Muscle of back (tissue), 11 donors: ENCODE data around the gene DCAF4. TPM values are rescaled to one million over a fixed set of nuclear protein-coding genes. Genes with fewer than 3 reads are reported as not detected.
"Not testable (repeated sequence)": the region's sequence is repeated elsewhere in the genome, so short reads cannot be mapped to it uniquely, and the experiment has no call there.

Experiments used
- DNase-seq, 3 donors: peaks; one replicate each; pipeline versions ENCODE4 v3.0.0 to v3.0.0-alpha.2; 2013
- polyA plus RNA-seq, 10 donors: library from polyadenylated mRNA; unstranded; fragments of 120-200 nt; gene quantifications; one replicate each; pipeline ENCODE4 v1.2.1, GENCODE V29; 2013; ENCODE audit not compliant: insufficient read length in 10 of 10

DCAF4 gene
- polyA plus RNA-seq, 10 donors = 8.4 to 14.6 (median 10.6) TPM

DNA sequence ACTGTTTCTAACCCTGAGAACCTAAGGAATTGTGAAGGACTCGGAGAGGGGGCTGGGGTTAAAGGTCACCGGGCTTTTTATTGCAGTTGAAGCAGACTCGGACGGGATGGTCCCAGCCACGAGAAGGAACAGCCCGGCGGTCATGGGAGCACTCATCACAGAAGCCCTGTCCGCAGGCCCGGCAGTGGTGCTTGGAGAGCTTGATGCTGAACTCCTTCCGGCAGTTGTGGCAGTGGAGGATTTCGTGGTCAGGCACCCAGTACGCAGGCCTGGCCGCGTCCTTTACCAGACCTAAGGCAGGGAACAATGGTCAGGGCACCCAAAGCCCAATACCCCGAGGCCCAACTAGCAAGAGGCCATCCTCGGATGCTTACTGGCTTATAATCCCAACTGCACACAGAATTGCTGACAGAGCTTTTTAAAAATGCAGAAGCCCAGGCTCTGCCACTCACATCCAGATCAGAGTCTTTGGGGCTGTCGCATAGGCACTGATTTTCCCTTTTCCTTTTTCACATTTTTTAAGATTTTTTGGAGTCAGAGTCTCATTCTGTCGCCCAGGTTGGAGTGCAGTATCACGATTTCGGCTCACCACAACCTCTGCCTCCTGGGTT is 44.7 kb downstream of the DCAF4 start:
- no peak for DNase-seq

DNA sequence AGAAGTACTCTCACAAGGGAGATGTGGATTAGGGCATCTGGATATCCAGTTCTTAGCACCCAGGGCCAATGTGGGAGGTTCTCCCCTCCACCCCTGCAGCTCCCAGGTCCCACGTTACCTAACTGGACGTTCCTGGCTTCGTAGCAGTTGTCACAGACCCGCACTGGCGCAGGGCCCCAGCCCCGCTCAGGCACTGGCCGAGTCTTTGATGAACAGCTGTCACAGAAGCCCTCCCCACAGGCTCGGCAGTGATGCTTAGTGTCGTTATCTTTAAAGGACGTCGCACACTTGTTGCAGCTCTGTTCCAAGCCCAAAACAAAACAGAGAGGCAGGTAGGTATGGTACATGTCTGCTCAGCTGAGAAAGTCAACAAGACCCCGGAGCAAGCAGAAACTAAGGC is 48.4 kb downstream of the DCAF4 start:
- no peak for DNase-seq

DNA sequence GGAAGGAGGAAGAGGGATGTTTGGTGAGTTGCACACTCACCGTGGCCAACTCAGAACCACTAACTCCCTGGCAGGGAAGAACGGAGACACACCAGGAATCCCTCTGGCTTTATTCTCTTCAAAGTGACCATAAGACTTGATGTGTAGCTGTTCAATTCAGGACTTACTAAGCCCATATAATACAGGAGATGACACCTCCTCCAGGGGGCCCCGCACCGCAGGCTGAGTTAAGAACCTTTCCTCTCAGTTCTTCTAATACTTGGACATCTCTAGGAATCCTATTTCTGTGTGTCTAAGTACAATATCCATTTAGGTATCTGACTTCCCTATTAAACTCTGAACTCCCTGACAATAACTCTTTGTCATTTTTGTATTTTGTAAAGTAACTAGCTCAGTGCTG is 49.5 kb downstream of the DCAF4 start:
- DNase-seq = no peak

DNA sequence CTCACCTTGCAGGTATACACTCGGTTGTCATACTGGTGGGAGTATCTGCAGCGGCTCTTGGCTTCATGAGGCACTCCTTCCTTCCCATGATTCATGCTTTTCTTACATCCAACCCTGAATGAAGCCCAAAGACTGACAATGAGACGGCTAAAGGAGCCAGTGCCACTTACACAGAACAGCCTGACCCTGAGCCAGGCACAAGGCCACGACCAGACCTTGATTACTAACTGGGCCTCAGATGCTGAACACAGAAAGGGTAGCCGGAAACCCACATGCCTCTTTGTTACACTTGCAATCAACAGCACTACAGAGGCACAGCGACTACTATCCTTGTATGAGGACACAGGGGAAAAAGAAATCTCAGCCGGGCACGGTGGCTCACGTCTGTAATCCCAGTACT is 52.6 kb downstream of the DCAF4 start:
- no peak for DNase-seq

DNA sequence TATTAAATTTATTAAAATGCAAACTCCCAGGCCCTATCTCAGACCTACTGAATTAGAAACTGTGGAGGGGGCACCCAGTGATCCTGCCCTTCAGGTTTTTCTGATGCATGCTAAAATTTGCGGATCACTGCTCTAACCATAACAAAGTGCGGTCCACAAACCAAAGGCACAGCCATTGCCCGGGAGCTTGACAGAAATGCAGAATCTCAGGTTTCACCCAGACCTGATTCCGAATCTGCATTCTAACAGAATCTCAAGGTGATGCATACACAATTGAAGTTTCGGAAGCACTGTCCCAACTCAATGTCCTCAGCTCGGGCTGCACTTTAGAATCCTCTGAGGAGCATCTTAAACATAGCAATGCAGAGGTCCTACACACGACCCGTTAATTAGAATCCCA is 54.6 kb downstream of the DCAF4 start:
- no peak for DNase-seq

DNA sequence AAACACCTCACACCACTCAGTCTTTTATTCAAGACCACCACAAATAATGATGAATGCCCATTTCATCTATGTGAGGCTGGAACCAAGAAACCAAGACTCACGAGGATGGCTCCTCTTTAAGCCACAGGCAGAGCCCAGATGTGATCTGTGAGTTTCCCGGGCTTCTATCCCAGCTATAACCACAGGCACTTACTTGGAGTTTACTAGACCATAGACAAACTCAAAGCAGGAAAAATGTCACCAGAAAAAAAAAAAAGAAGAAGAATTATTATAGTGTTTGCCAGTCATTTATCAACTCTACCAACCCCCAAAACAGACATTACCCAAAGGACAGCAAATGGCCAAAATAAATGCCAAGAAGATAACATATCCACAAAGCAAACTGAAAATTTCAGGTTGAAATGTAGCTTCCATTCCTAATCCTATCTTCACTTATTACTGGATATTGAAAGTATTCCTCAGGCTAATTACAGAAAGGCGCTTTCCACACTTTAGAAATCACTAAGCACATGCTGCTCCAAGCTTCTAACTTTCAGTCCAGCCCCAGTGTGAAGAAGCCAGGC is 56.0 kb downstream of the DCAF4 start:
- DNase-seq = no peak

DNA sequence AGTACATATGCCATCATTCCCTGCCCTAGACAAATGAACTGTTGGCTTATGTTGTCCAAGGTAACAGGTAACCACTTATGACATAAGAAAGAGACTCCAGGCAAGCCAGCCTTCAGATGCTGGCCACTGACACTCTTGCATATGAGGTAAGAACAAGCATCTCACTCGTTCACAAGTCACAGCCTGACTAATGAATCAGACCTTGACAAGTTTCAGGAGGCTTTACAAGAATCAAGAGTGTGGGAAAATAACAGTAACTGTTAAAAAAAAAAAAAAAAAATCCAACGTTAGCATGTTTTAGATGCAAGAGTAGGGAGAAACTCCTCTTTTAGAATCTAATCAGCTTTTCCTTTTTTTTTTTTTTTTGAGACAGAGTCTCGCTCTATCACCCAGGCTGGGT is 60.0 kb downstream of the DCAF4 start:
- DNase-seq = no peak

DNA sequence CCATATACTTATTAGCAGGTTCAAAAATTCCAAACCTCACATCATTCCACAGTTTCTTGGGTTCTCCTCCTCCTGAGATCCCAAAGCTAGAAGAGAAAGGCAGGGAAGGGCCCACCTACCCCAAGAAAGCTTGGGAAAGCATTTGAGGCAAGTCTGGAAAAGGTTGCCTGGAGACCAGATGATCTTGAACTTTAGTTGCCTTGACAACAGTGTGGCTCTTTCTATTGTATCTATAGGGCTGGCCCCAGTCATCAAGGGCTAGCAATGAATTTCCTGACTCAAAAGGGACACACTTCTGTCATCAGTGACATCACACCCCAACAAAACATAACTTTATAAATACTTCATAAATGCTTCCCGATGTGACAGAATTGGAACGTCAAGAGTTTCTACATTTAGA is 60.6 kb downstream of the DCAF4 start:
- DNase-seq = no peak

DNA sequence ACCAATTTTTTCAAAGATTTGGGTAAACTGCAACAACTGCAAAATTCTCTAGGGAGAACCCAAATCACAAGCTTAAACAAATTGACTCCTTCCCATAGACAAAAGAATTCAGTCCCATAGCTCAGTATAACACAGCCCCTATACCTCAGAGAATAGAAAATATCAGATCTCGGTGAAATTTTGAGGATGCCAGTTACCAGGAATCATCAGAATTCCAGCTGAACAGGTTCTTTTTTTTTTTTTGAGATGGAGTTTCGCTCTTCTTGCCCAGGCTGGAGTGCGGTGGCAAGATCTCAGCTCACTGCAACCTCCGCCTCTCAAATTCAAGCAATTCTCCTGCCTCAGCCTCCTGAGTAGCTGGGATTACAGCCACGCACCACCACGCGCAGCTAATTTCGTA is 63.9 kb downstream of the DCAF4 start:
- DNase-seq = no peak

DNA sequence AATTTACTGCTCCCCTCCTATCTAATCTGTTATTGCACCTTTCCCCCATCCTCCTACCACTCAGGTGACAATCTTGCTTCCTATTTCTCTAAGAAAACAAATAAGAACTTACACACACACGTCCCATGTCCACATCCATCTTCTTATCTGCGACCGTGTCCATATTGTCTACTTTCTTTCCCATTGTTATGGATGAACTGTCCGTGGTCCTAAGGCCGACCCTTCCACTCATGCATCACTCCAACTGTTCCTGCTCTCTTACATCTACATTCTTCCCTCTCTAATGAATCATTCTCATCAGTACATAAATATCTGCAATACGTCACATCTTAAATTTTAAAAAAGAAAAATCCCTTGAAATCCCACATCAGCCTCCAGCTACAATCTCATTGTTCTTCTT is 70.7 kb downstream of the DCAF4 start:
- DNase-seq = no peak

DNA sequence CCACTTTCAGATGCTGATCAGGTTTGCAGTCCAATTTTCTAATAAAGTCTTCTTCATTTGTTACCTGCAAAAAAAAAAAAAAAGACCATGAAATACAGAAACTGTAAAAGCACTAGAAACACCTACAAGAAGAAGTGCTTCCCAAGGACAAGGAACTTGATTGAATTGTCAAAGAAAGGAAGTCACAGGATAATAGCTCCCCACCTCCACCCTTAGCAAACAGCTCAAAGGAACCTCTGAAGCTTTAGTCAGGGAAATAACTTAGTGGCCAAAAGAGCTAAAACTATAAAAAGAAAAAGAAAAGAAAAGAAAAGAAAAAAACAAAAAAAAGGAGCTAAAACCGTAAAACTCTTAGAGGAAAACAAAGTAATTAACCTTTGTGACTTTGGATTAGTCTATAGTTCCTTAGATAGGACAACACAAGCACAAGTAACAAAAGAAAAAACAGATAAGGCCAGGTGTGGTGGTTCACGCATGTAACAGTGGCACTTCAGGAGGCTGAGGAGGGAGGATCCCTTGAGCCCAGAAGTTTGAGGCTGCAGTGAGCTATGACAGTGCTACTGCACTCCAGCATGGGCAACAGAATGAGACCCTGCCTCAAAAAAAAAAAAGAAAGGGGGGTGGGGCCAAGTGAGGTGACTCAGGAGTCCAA is 72.1 kb downstream of the DCAF4 start:
- DNase-seq = no peak

DNA sequence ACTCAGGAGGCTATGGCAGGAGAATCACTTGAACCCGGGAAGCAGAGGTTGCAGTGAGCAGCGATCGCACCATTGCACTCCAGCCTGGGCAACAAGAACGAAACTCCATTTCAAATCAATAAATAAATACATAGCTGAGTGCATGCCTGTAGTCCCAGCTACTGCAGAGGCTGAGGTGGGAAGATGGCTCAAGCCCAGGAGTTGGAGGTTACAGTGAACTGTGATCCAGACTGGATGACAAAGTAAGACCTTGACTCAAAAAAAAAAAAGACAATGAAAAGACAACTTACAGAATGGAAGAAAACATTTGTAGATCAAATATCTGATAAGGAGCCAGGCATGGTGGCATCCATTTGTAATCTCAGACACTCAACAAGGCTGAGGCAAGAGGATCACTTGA is 73.1 kb downstream of the DCAF4 start:
- DNase-seq = no peak

DNA sequence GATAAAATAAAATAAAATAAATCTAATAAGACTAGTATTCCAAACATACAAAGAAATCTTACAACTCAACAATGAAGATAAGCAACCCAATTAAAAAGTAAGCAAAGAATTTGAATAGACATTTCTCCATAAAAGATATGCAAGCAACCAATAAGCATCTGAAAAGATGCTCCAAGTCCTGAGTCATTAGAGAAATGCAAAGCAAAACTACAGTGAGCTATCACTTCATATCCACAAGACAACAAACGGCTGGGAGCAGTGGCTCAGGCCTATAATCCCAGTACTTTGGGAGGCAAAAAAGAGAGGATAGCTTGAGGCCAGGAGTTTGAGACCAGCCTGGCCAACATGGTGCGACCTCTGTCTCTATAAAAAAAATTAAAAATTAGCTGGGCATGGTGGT is 73.8 kb downstream of the DCAF4 start:
- no peak for DNase-seq

DNA sequence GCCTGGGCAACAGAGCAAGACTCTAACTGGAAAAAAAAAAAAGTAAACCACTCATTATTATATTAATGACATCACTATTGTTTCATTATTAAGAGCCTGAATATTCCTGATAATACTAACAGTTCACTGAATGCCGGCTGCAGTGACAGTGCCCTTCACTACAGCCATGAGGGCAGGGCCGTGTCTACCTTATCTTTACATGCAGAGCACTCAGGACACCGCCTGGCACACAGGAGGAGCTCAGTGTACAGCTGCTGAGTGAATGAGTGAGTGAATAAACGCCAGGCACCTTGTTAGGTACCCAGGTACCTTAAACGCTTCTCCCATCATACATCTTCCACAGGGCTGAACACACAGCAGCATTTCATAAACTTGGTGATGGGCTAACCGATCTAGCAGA is 77.4 kb downstream of the DCAF4 start:
- no peak for DNase-seq

DNA sequence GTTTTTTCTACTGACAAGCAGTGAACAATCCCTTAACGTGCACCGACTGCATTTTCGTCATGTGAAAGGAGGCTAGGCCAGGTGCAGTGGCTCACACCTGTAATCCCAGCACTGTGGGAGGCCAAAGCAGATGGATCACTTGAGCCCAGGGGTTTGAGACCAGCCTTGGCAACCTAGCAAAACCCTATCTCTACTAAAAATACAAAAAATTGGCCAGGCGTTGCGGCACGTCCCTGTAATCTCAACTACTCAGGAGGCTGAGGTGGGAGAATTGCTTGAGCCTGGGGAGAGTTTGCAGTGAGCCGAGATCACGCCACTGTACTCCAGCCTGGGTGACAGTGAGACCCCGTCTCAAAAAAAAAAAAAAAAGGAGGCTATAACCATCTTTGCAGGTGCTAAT is 78.4 kb downstream of the DCAF4 start:
- not testable (repeated sequence) for DNase-seq

DNA sequence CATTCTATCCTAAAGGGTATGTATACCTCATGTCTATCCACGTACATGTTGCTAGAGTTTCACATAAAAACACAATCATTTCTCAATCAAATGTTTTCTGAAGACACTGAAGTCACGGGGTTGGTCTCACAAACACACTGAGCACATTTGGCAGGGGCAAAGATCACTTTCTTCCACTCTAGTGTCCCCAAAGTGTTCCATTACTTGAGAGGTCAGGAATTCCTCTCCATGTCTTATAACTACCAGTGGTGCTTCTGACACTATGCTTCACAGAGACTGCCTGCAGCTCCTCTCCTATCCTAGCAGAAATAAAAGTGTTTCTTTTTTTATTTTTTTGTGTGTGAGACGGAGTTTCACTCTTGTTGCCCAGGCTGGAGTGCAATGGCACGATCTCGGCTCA is 81.6 kb downstream of the DCAF4 start:
- DNase-seq = no peak

DNA sequence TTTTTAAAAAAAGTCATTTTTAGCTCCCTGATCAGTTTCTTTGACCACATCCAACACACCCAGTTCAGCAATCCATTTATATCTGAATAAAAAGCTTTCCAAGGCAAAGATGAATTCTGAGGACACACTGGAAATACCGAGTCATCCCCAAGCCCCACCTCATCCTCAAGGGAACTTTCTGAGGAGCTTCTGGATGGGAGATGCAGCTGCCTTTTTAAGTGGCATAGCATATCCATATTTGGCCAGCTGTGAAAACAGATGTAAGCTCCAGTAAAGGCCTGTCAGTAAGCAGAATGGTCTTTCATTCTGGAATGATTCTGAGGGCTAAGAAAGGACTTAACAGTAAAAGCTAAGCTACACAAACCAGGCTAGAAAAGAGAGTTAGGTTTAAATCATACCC is 82.2 kb downstream of the DCAF4 start:
- peak; percentile 35 to 55 (median 53) for DNase-seq

Other genes with a start within 250 kb of the DCAF4 start
- gene DPF3, start 32.4 kb upstream of the DCAF4 start, polyA plus RNA-seq = 1 to 10 TPM; 1.2 to 8.8 (median 3.2) TPM
- 10 to 100 TPM; 11.5 to 15.7 (median 12.6) TPM for gene ZFYVE1, start 100.6 kb downstream of the DCAF4 start, polyA plus RNA-seq
- 100 to 1,000 TPM in 1 of 10 donors, 10 to 100 TPM in 9; 63.7 to 110 (median 85.6) TPM for gene RBM25, start 132.1 kb downstream of the DCAF4 start, polyA plus RNA-seq
- 10 to 100 TPM; 27.8 to 35.6 (median 31.7) TPM for gene PSEN1, start 210.0 kb downstream of the DCAF4 start, polyA plus RNA-seq